ENCODE data around the gene FAM229A.

GRCh38 chr1:32334274-32334861 is 27.9 kb downstream of the FAM229A start:
- TF ChIP-seq CTCF (IDR thresholded peaks at IDR 0.05; ENCODE audit: poor library complexity) (no peak), EZH2phosphoT487 (IDR thresholded peaks at IDR 0.05; ENCODE audit: low read depth, severe bottlenecking, unreplicated experiment) (no peak), EZH2 (IDR thresholded peaks at IDR 0.05; ENCODE audit: borderline replicate concordance) (no peak)

All from hepatocyte (in vitro differentiated cells).